H1 (cell line): ENCODE results near the gene GPR17. TPM values are rescaled to one million over a fixed set of nuclear protein-coding genes. Genes with fewer than 3 reads are reported as not detected.

Experiments
- CTCF ChIA-PET: fragments of 300-600 bp; sonication (Branson Sonifier 250); formaldehyde crosslinking; loops from one replicate; lab custom pipeline; 2021; ENCODE audit not compliant: partially characterized antibody; lab: Charles Lee
- POLR2A ChIA-PET: fragments of 300-600 bp; sonication (Branson Sonifier 250); formaldehyde crosslinking; loops from one replicate; lab custom pipeline; 2021; ENCODE audit warnings: inconsistent platforms; ENCODE audit not compliant: partially characterized antibody; lab: Charles Lee
- DNase-seq, 2 experiments: peaks; one replicate each; pipeline versions ENCODE4 v3.0.0 to v3.0.0-alpha.2; 2010 to 2022; ENCODE audit warnings: low spot score in 2 of 2, low read depth in 1 of 2, mixed read lengths in 1 of 2
- FAIRE-seq: peaks from 2 replicates; lab custom pipeline; 2011; peaks lifted over from hg19 to GRCh38; lab: Jason Lieb, UNC
- H2AFZ ChIP-seq: 2 replicates; pipeline ENCODE4 v1.8.1; 2012; ENCODE audit warnings: low read length, inconsistent platforms
- H2AK5ac ChIP-seq: 2 replicates; pipeline ENCODE4 v1.6.1; 2013; ENCODE audit warnings: low read depth, low read length
- H2BK120ac ChIP-seq: replicated peaks from 2 replicates; pipeline ENCODE3; 2013; ENCODE audit warnings: low read depth, low read length, inconsistent platforms
- H2BK12ac ChIP-seq: 2 replicates; pipeline ENCODE4 v1.6.1; 2013; ENCODE audit warnings: low read depth, low read length
- H2BK15ac ChIP-seq: 2 replicates; pipeline ENCODE4 v1.6.1; 2013; ENCODE audit warnings: low read length
- H2BK20ac ChIP-seq: 2 replicates; pipeline ENCODE4 v1.6.1; 2013; ENCODE audit warnings: low read length
- H2BK5ac ChIP-seq: 2 replicates; pipeline ENCODE4 v1.6.1; 2013; ENCODE audit warnings: low read depth, low read length
- H3K14ac ChIP-seq: 2 replicates; pipeline ENCODE4 v1.6.1; 2013; ENCODE audit warnings: inconsistent platforms; ENCODE audit not compliant: insufficient read length
- H3K18ac ChIP-seq: 2 replicates; pipeline ENCODE4 v1.6.1; 2013; ENCODE audit warnings: low read length; ENCODE audit errors: extremely low read depth
- H3K23ac ChIP-seq: 2 replicates; pipeline ENCODE4 v1.6.1; 2013; ENCODE audit warnings: inconsistent platforms; ENCODE audit not compliant: insufficient read length
- H3K23me2 ChIP-seq: 2 replicates; pipeline ENCODE4 v1.6.1; 2013; ENCODE audit warnings: low read depth, low read length
- H3K27ac ChIP-seq: 2 replicates; pipeline ENCODE4 v1.6.1; 2011; ENCODE audit warnings: low read depth, low read length, inconsistent platforms
- H3K27me3 ChIP-seq, 4 experiments: replicated peaks in 1 of 4; 1 replicate in 1 of 4; 2 replicates in 3 of 4; pipeline versions ENCODE4 v1.6.1 to v1.8.1; 2011 to 2013; ENCODE audit warnings: low read length in 3 of 4, mild to moderate bottlenecking in 3 of 4, inconsistent platforms in 2 of 4, mixed read lengths in 2 of 4, moderate library complexity in 1 of 4; ENCODE audit not compliant: control insufficient read depth in 3 of 4, insufficient read depth in 3 of 4; ENCODE audit errors: extremely low read depth in 1 of 4
- H3K36me3 ChIP-seq, 4 experiments: 2 replicates each; pipeline versions ENCODE4 v1.6.1 to v1.8.1; 2011 to 2013; ENCODE audit warnings: mild to moderate bottlenecking in 4 of 4, low read length in 3 of 4, moderate library complexity in 2 of 4, control low read depth in 1 of 4, inconsistent platforms in 1 of 4; ENCODE audit not compliant: insufficient read depth in 4 of 4, control insufficient read depth in 2 of 4
- H3K4ac ChIP-seq: replicated peaks from 2 replicates; pipeline ENCODE3; 2013; ENCODE audit warnings: low read length, low read depth, mixed read lengths, inconsistent platforms; ENCODE audit not compliant: insufficient read length
- H3K4me1 ChIP-seq, 4 experiments: replicated peaks in 1 of 4; 1 replicate in 1 of 4; 2 replicates in 3 of 4; pipeline versions ENCODE4 v1.6.1 to v1.8.1; 2011 to 2013; ENCODE audit warnings: low read length in 3 of 4, inconsistent platforms in 2 of 4, mixed read lengths in 1 of 4; ENCODE audit not compliant: insufficient read depth in 4 of 4, control insufficient read depth in 3 of 4
- H3K4me2 ChIP-seq, 2 experiments: 2 replicates each; pipeline versions ENCODE4 v1.6.1 to v1.8.1; 2011 to 2013; ENCODE audit warnings: low read depth in 2 of 2, low read length in 2 of 2, control low read depth in 1 of 2, inconsistent platforms in 1 of 2, mild to moderate bottlenecking in 1 of 2; ENCODE audit not compliant: insufficient read depth in 1 of 2
- H3K4me3 ChIP-seq, 4 experiments: fragments of 200-600, 300-600 bp in 1 of 4; sonication (generic), shearing (Covaris generic), sonication (Bioruptor Twin) in 1 of 4; 2 replicates each; pipeline versions ENCODE4 v1.5.1 to v1.8.1; 2011 to 2016; ENCODE audit warnings: low read length in 4 of 4, low read depth in 3 of 4, control low read depth in 2 of 4, inconsistent platforms in 2 of 4, mild to moderate bottlenecking in 2 of 4, mixed read lengths in 1 of 4, moderate library complexity in 1 of 4; ENCODE audit not compliant: insufficient read depth in 2 of 4; ENCODE audit errors: extremely low read depth in 1 of 4
- H3K56ac ChIP-seq: replicated peaks from 2 replicates; pipeline ENCODE3; 2013; ENCODE audit warnings: low read depth, mild to moderate bottlenecking, mixed read lengths, low read length, inconsistent platforms; ENCODE audit not compliant: insufficient read length
- H3K79me1 ChIP-seq: 2 replicates; pipeline ENCODE4 v1.6.1; 2013; ENCODE audit warnings: low read depth, low read length, control low read depth
- H3K79me2 ChIP-seq, 2 experiments: 2 replicates each; pipeline versions ENCODE4 v1.6.1 to v1.8.1; 2012 to 2013; ENCODE audit warnings: low read length in 2 of 2, mild to moderate bottlenecking in 2 of 2, inconsistent platforms in 1 of 2; ENCODE audit not compliant: insufficient read depth in 2 of 2, control insufficient read depth in 1 of 2
- H3K9ac ChIP-seq, 4 experiments: replicated peaks in 1 of 4; 1 replicate in 1 of 4; 2 replicates in 3 of 4; pipeline versions ENCODE4 v1.6.1 to v1.8.1; 2011 to 2013; ENCODE audit warnings: low read depth in 3 of 4, low read length in 3 of 4, control low read depth in 2 of 4, mild to moderate bottlenecking in 2 of 4, moderate library complexity in 2 of 4, inconsistent platforms in 1 of 4; ENCODE audit errors: extremely low read depth in 1 of 4
- H3K9me3 ChIP-seq, 2 experiments: 2 replicates each; pipeline versions ENCODE4 v1.6.1 to v1.8.1; 2012 to 2013; ENCODE audit warnings: mild to moderate bottlenecking in 2 of 2, moderate library complexity in 2 of 2, control low read depth in 1 of 2, inconsistent platforms in 1 of 2, low read depth in 1 of 2, low read length in 1 of 2, mixed read lengths in 1 of 2; ENCODE audit not compliant: insufficient read depth in 2 of 2
- H4K20me1 ChIP-seq, 2 experiments: replicated peaks in 1 of 2; 2 replicates each; pipeline versions ENCODE3 to v1.8.1; 2011 to 2013; ENCODE audit warnings: inconsistent platforms in 2 of 2, low read length in 2 of 2, mild to moderate bottlenecking in 1 of 2; ENCODE audit not compliant: insufficient read depth in 2 of 2, control insufficient read depth in 1 of 2
- H4K5ac ChIP-seq: 2 replicates; pipeline ENCODE4 v1.6.1; 2013; ENCODE audit warnings: low read length, low read depth, mixed read lengths, inconsistent platforms; ENCODE audit not compliant: insufficient read length
- H4K8ac ChIP-seq: 2 replicates; pipeline ENCODE4 v1.8.0; 2013; ENCODE audit warnings: mild to moderate bottlenecking, moderate library complexity, low read length, inconsistent platforms; ENCODE audit not compliant: insufficient read depth; ENCODE audit errors: extremely low read depth
- H4K91ac ChIP-seq: replicated peaks from 2 replicates; pipeline ENCODE3; 2013; ENCODE audit warnings: low read length, mixed read lengths, inconsistent platforms; ENCODE audit not compliant: insufficient read length
- BACH1 ChIP-seq: IDR thresholded peaks from 2 replicates; pipeline ENCODE4 v1.6.1; 2012; ENCODE audit warnings: low read length, improper control_type of control experiment
- CHD1 ChIP-seq: IDR thresholded peaks from 2 replicates; pipeline ENCODE4 v1.6.1; 2012; ENCODE audit warnings: low read depth, low read length, improper control_type of control experiment
- CREB1 ChIP-seq: IDR thresholded peaks from 2 replicates; pipeline ENCODE4 v1.6.1; 2012; ENCODE audit warnings: inconsistent platforms
- EZH2 ChIP-seq: fragments of 200-600 bp; sonication (generic); IDR thresholded peaks from 2 replicates; pipeline ENCODE4 v1.7.1; 2012; ENCODE audit warnings: low read depth, mild to moderate bottlenecking, moderate library complexity, low read length, inconsistent platforms; ENCODE audit not compliant: severe bottlenecking
- GTF2F1 ChIP-seq: IDR thresholded peaks from 2 replicates; pipeline ENCODE4 v1.6.1; 2012; ENCODE audit warnings: low read depth, low read length, improper control_type of control experiment, borderline replicate concordance
- MAX ChIP-seq: IDR thresholded peaks from 2 replicates; pipeline ENCODE4 v1.6.1; 2012; ENCODE audit warnings: inconsistent platforms
- SIRT6 ChIP-seq: IDR thresholded peaks from one replicate; pipeline ENCODE4 v1.7.1; 2012; ENCODE audit warnings: low read length, inconsistent platforms
- SP1 ChIP-seq: IDR thresholded peaks from 2 replicates; pipeline ENCODE4 v1.6.1; 2011; ENCODE audit warnings: low read depth, low read length
- SP2 ChIP-seq: IDR thresholded peaks from 2 replicates; pipeline ENCODE4 v1.6.1; 2012; ENCODE audit warnings: mild to moderate bottlenecking, low read length, inconsistent platforms
- SUZ12 ChIP-seq: fragments of 200-600 bp; sonication (generic); IDR thresholded peaks from 2 replicates; pipeline ENCODE4 v1.6.1; 2012; ENCODE audit warnings: mild to moderate bottlenecking, inconsistent platforms, low read length, moderate library complexity, mixed read lengths
- TAF7 ChIP-seq: optimal IDR thresholded peaks from 2 replicates; pipeline ENCODE3; 2011; ENCODE audit warnings: low read depth, mild to moderate bottlenecking, inconsistent platforms, low read length, moderate library complexity, borderline replicate concordance
- WGBS, 2 experiments: shearing (Covaris generic) in 1 of 2; methylation state at CpG; one replicate each; pipeline versions ENCODE4 v1.1.6 to v1.1.7; 2013 to 2015; ENCODE audit warnings: low lambda C conversion rate in 2 of 2, mixed read lengths in 2 of 2, inconsistent platforms in 1 of 2, low coverage in 1 of 2, missing lambda C conversion rate in 1 of 2; ENCODE audit not compliant: insufficient replicate concordance in 2 of 2, insufficient coverage in 1 of 2, insufficient read length in 1 of 2; ENCODE audit errors: extremely low coverage in 1 of 2, missing lambda C conversion rate in 1 of 2; 5-methylcytosine and 5-hydroxymethylcytosine counted together
- polyA plus RNA-seq, 7 experiments: library from polyadenylated mRNA; depleted of rRNA in 3 of 7; stranded (reverse) in 5 of 7; unstranded in 2 of 7; fragments of >200 nt in 5 of 7; fragments of 200-250 nt in 2 of 7; gene quantifications; 1 replicate in 5 of 7; 2 replicates in 1 of 7; 4 replicates in 1 of 7; pipeline versions ENCODE4 v1.2.1 to v1.2.3, GENCODE V29; 2011 to 2013; ENCODE audit warnings: missing spikeins in 2 of 7, mixed read lengths in 2 of 7
- total RNA-seq: library from RNA; stranded (reverse); fragmentation: NEBNext Ultra II Directional; extraction: Animal tissue kit (Norgen Biotek cat#: 25700); gene quantifications from 2 replicates; pipeline ENCODE4 v1.2.1, GENCODE V29; 2021
- TF ChIP-seq, protein P1 (sequence below): IDR thresholded peaks from 2 replicates; pipeline ENCODE4 v1.6.1; 2012; ENCODE audit warnings: inconsistent platforms

GPR17 gene
- total and polyA plus RNA-seq, 2 of the 8 experiments (the other 6 are each of a cell fraction or from before 2014, with no cell fraction given), result 0.03 TPM; not detected in 1

GRCh38 chr2:127628767-127629614 is 17.0 kb upstream of the GPR17 start:
- Histone ChIP-seq H3K9me3 (no peaks in the 10 kb centered on the region), H3K14ac (no peak overlapping the region), H3K79me2 (no peaks in the 10 kb centered on the region), H3K4me3 (no peak overlapping the region), H3K4me1 (no peaks in the 10 kb centered on the region), H4K5ac (no peak overlapping the region), H3K79me1 (no peaks in the 10 kb centered on the region), H3K27me3 (no peaks in the 10 kb centered on the region), H3K9ac (no peak overlapping the region), H3K23me2 (no peaks in the 10 kb centered on the region), H3K18ac (no peak overlapping the region), H2BK12ac (no peak overlapping the region), H3K23ac (no peak overlapping the region), H3K36me3 (no peaks in the 10 kb centered on the region), H3K56ac (no peak overlapping the region), H2BK120ac (no peak overlapping the region), H3K4ac (no peak overlapping the region), H4K91ac (no peak overlapping the region), H2BK15ac (no peak overlapping the region), H4K8ac (no peak overlapping the region), H2BK5ac (no peak overlapping the region), H2AK5ac (no peak overlapping the region), H2AFZ (no peak overlapping the region), H3K27ac (no peak overlapping the region), H2BK20ac (no peak overlapping the region), H3K4me2 (no peak overlapping the region), H4K20me1 (no peaks in the 10 kb centered on the region)
- WGBS, 2 experiments, result 85% methylated on average over 16 of the region's 17 CpGs; no CpG with 5 or more reads in 1 of the 2 experiments
- POLR2A ChIA-PET, result no interaction called here
- FAIRE-seq, result no peak
- no peak for DNase-seq
- CTCF ChIA-PET, result interaction anchor here (0.7 to 6.4 kb wide), 7 partner anchors 11 to 25 kb away, joined by 3 to 50 read pairs (median 3); no protein-coding TSS in a partner anchor
- TF ChIP-seq SIRT6 (no peak), MAX (no peak), CHD1 (no peak), SP2 (no peak), TAF7 (no peak), SUZ12 (no peak), BACH1 (no peak), EZH2 (no peak), SP1 (no peak), CREB1 (no peak), GTF2F1 (no peak)
- TF ChIP-seq, protein P1, sequence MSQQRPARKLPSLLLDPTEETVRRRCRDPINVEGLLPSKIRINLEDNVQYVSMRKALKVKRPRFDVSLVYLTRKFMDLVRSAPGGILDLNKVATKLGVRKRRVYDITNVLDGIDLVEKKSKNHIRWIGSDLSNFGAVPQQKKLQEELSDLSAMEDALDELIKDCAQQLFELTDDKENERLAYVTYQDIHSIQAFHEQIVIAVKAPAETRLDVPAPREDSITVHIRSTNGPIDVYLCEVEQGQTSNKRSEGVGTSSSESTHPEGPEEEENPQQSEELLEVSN, result no peak
